GM23338 (cell line): ENCODE results near the gene CBLC. TPM values are rescaled to one million over a fixed set of nuclear protein-coding genes. Genes with fewer than 3 reads are reported as not detected.

Source experiments
- ATAC-seq: fragments of 200-7000 bp; cut with Tn5 transposase; 3 replicates; pipeline ENCODE4 v1.9.1; 2020
- DNase-seq: peaks from one replicate; pipeline ENCODE4 v3.0.0-alpha.2; 2015; ENCODE audit warnings: low spot score
- H2AFZ ChIP-seq: fragments of 200-600 bp; sonication (generic); 2 replicates; pipeline ENCODE4 v1.8.0; 2016; ENCODE audit warnings: antibody characterized with exemption, mild to moderate bottlenecking, moderate library complexity
- H3F3A ChIP-seq: fragments of 200-600 bp; sonication (generic); replicated peaks from 2 replicates; pipeline ENCODE4 v1.8.0; 2017; ENCODE audit warnings: antibody characterized with exemption, mixed run types, low read depth
- H3K27ac ChIP-seq: fragments of 200-600 bp; sonication (generic); 2 replicates; pipeline ENCODE4 v1.6.1; 2016; ENCODE audit warnings: low read depth
- H3K27me3 ChIP-seq: fragments of 200-600 bp; sonication (generic); 2 replicates; pipeline ENCODE4 v1.8.0; 2016; ENCODE audit warnings: mild to moderate bottlenecking, mixed run types, moderate library complexity; ENCODE audit not compliant: insufficient read depth
- H3K36me3 ChIP-seq: fragments of 200-600 bp; sonication (generic); 2 replicates; pipeline ENCODE4 v1.8.0; 2016; ENCODE audit warnings: mild to moderate bottlenecking; ENCODE audit not compliant: insufficient read depth
- H3K4me1 ChIP-seq: fragments of 200-600 bp; sonication (generic); 2 replicates; pipeline ENCODE4 v1.8.0; 2016; ENCODE audit warnings: mild to moderate bottlenecking, moderate library complexity; ENCODE audit not compliant: insufficient read depth
- H3K4me2 ChIP-seq: fragments of 200-600 bp; sonication (generic); 2 replicates; pipeline ENCODE4 v1.7.1; 2017; ENCODE audit warnings: mixed run types
- H3K4me3 ChIP-seq: fragments of 200-600 bp; sonication (generic); 2 replicates; pipeline ENCODE4 v1.6.1; 2016; ENCODE audit warnings: mixed run types
- H3K79me2 ChIP-seq: fragments of 200-600 bp; sonication (generic); replicated peaks from 2 replicates; pipeline ENCODE4 v1.8.0; 2017; ENCODE audit warnings: mild to moderate bottlenecking; ENCODE audit not compliant: insufficient read depth
- H3K9me2 ChIP-seq: fragments of 200-600 bp; sonication (generic); 2 replicates; pipeline ENCODE4 v1.8.0; 2017; ENCODE audit not compliant: insufficient read depth
- H4K20me1 ChIP-seq: fragments of 200-600 bp; sonication (generic); replicated peaks from 2 replicates; pipeline ENCODE4 v1.8.0; 2017; ENCODE audit warnings: mild to moderate bottlenecking; ENCODE audit not compliant: insufficient read depth
- H3K27ac Mint-ChIP-seq: 2 replicates; pipeline ENCODE4 v1.8.0; 2020; ENCODE audit warnings: inconsistent platforms, mild to moderate bottlenecking, moderate library complexity, mixed read lengths
- H3K27me3 Mint-ChIP-seq: 3 replicates; pipeline ENCODE4 v1.8.0; 2022; ENCODE audit warnings: low read depth, mild to moderate bottlenecking, moderate library complexity, mixed read lengths, inconsistent platforms; ENCODE audit not compliant: insufficient read depth, poor library complexity
- H3K36me3 Mint-ChIP-seq: 3 replicates; pipeline ENCODE4 v1.8.0; 2021; ENCODE audit warnings: low read depth, mild to moderate bottlenecking, inconsistent platforms, moderate library complexity, mixed read lengths
- H3K4me1 Mint-ChIP-seq: 3 replicates; pipeline ENCODE4 v1.8.0; 2020; ENCODE audit warnings: mild to moderate bottlenecking, inconsistent platforms, mixed read lengths
- H3K4me3 Mint-ChIP-seq: 3 replicates; pipeline ENCODE4 v1.8.0; 2021; ENCODE audit warnings: moderate library complexity, mild to moderate bottlenecking, inconsistent platforms, mixed read lengths
- H3K9me3 Mint-ChIP-seq: 3 replicates; pipeline ENCODE4 v1.8.0; 2020; ENCODE audit warnings: moderate library complexity, mild to moderate bottlenecking, inconsistent platforms, mixed read lengths
- CREB1 ChIP-seq: fragments of 250-450 bp; sonication (Bioruptor Pico); IDR thresholded peaks from 2 replicates; pipeline ENCODE4 v1.5.0; 2020; ENCODE audit warnings: low read depth, mild to moderate bottlenecking, moderate library complexity
- JUNB ChIP-seq: IDR thresholded peaks from one replicate; pipeline ENCODE4 v1.6.1; 2016; ENCODE audit warnings: antibody characterized with exemption; ENCODE audit not compliant: unreplicated experiment
- POLR2AphosphoS5 ChIP-seq: IDR thresholded peaks from 2 replicates; pipeline ENCODE4 v1.6.1; 2016; ENCODE audit warnings: antibody characterized with exemption, low read depth
- polyA plus RNA-seq: library from polyadenylated mRNA; unstranded; fragments of >200 nt; fragmentation: Nextera tagmentation; extraction: Ambion mirVana; gene quantifications from 2 replicates; pipeline ENCODE4 v1.2.1, GENCODE V29; 2016
- total RNA-seq: library from RNA; depleted of rRNA; stranded (reverse); fragments of >200 nt; shearing (Covaris generic); gene quantifications from 2 replicates; pipeline ENCODE4 v1.2.3, GENCODE V29; 2014
- TF ChIP-seq, protein P1 (sequence below), 2 experiments: fragments of 200-600 bp in 1 of 2; sonication (generic) in 1 of 2; conservative IDR thresholded peaks; 2 replicates each; pipeline versions ENCODE4 v1.5.1 to v1.6.1; 2016 to 2017; ENCODE audit warnings: antibody characterized with exemption in 2 of 2, low read depth in 2 of 2, mild to moderate bottlenecking in 2 of 2, moderate library complexity in 1 of 2
- TF ChIP-seq, protein P2 (sequence below): IDR thresholded peaks from one replicate; pipeline ENCODE4 v1.6.1; 2018; ENCODE audit warnings: antibody characterized with exemption; ENCODE audit not compliant: unreplicated experiment

CBLC gene
- total and polyA plus RNA-seq, 2 experiments from 2014 or later, result 14.5 to 29.3 TPM

DNA sequence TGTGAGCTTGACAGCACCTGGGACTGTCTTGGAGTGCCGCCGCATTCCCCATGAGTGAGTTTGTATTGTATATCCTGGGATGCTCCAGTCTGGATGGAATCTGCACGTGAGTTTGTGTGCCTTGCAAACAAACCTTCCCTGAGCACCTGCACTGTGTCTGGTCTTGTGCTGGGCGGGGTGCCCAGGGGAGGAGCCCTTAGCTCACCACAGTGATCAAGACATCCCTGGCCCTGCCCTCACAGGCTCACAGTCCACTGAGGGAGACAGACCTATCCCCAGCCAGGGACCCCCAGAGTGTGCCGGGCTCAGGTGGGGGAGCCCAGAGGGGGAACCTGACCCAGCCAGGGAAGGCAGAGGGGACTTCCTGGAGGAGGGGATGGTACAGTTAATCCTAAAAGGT is 29.5 kb downstream of the CBLC start:
- Histone ChIP-seq H3K9me2 (no peaks in the 10 kb centered on the region), H3K4me3 (peak overlapping the region; percentile 14; the same call in 1 of the 2 replicates), H4K20me1 (peaks cover 6% of the 10 kb centered on the region; the same call in 1 of the 2 replicates), H3K4me1 (peaks cover 34% of the 10 kb centered on the region), H2AFZ (no peak overlapping the region), H3K79me2 (no peaks in the 10 kb centered on the region), H3K27ac (no peak overlapping the region), H3F3A (0 out of 2 replicates have a peak, but pooled peaks cover 6% of the 10 kb centered on the region), H3K27me3 (peaks cover 55% of the 10 kb centered on the region), H3K4me2 (peak overlapping the region; percentile 24), H3K36me3 (no peaks in the 10 kb centered on the region)
- Mint-ChIP-seq H3K9me3 (no peaks in the 10 kb centered on the region; the same call in 2 of the 3 replicates), H3K36me3 (peaks cover 17% of the 10 kb centered on the region), H3K27me3 (peaks cover 47% of the 10 kb centered on the region), H3K4me1 (peaks cover 41% of the 10 kb centered on the region), H3K4me3 (no peak overlapping the region), H3K27ac (no peak overlapping the region)
- DNase-seq (peak; percentile 32), ATAC-seq (no peak; the same call in 2 of the 3 replicates)
- TF ChIP-seq POLR2AphosphoS5 (0 out of 2 replicates have a peak, but pooled peaks have one; percentile 11), JUNB (no peak)

DNA sequence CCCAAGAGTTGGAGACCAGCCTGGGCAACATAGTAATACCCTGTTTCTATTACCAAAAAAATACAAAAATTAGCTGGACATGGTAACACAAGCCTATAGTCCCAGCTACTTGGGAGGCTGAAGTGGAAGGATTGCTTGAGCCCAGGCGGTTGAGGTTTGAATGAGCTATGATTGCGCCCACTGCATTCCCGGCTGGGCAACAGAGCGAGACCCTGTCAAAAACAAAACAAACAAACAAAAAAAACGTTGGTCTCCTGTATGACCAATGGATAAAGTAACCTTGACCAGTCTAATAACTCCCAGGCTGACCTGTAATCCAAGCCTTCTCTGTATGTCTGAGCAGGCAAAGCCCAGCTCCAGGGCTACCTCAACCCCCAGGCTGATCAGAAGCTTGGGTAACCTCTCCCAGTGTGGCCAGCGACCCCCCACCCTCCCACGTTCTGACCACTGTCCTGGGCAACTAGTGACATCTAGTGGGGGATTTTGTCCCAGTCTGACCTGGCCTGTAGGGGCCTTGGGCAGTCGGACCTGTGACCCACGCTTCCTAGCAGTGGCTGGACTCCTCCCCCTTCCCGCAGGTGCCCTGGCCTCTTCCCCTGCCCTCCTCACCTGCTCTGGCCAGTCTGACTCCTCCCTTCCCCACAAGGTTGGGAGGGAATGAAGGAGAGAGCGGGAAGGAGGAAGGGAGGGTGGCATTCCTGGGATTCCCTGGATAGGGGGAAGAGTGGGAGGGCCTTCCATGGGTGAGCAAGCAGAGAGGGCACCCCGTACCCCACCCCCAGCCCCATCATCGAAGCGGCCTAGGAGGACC is 30.2 kb downstream of the CBLC start:
- no peak overlapping the region for H2AFZ ChIP-seq
- H4K20me1 ChIP-seq, result peaks cover 7% of the 10 kb centered on the region
- peaks cover 34% of the 10 kb centered on the region for H3K4me1 ChIP-seq
- H3K9me2 ChIP-seq, result no peaks in the 10 kb centered on the region
- H3K27ac ChIP-seq, result peak overlapping the region; percentile 98
- Mint-ChIP-seq H3K4me1 (peaks cover 41% of the 10 kb centered on the region), H3K9me3 (no peaks in the 10 kb centered on the region; the same call in 2 of the 3 replicates), H3K36me3 (peaks cover 17% of the 10 kb centered on the region), H3K27me3 (peaks cover 41% of the 10 kb centered on the region), H3K27ac (peak overlapping the region; percentile 95), H3K4me3 (peak overlapping the region; percentile 78)
- 0 out of 2 replicates have a peak, but pooled peaks cover 6% of the 10 kb centered on the region for H3F3A ChIP-seq
- TF ChIP-seq CREB1 (CRISPR knock-in tag) (peak; percentile 44; the same call in 1 of the 2 replicates), POLR2AphosphoS5 (peak; percentile 73)
- TF ChIP-seq, protein P1, sequence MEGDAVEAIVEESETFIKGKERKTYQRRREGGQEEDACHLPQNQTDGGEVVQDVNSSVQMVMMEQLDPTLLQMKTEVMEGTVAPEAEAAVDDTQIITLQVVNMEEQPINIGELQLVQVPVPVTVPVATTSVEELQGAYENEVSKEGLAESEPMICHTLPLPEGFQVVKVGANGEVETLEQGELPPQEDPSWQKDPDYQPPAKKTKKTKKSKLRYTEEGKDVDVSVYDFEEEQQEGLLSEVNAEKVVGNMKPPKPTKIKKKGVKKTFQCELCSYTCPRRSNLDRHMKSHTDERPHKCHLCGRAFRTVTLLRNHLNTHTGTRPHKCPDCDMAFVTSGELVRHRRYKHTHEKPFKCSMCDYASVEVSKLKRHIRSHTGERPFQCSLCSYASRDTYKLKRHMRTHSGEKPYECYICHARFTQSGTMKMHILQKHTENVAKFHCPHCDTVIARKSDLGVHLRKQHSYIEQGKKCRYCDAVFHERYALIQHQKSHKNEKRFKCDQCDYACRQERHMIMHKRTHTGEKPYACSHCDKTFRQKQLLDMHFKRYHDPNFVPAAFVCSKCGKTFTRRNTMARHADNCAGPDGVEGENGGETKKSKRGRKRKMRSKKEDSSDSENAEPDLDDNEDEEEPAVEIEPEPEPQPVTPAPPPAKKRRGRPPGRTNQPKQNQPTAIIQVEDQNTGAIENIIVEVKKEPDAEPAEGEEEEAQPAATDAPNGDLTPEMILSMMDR (conservative IDR thresholded peaks at IDR 0.05; ENCODE audit: low read depth in 2 of 2), result peak; percentile 62 to 89
- TF ChIP-seq, protein P2, sequence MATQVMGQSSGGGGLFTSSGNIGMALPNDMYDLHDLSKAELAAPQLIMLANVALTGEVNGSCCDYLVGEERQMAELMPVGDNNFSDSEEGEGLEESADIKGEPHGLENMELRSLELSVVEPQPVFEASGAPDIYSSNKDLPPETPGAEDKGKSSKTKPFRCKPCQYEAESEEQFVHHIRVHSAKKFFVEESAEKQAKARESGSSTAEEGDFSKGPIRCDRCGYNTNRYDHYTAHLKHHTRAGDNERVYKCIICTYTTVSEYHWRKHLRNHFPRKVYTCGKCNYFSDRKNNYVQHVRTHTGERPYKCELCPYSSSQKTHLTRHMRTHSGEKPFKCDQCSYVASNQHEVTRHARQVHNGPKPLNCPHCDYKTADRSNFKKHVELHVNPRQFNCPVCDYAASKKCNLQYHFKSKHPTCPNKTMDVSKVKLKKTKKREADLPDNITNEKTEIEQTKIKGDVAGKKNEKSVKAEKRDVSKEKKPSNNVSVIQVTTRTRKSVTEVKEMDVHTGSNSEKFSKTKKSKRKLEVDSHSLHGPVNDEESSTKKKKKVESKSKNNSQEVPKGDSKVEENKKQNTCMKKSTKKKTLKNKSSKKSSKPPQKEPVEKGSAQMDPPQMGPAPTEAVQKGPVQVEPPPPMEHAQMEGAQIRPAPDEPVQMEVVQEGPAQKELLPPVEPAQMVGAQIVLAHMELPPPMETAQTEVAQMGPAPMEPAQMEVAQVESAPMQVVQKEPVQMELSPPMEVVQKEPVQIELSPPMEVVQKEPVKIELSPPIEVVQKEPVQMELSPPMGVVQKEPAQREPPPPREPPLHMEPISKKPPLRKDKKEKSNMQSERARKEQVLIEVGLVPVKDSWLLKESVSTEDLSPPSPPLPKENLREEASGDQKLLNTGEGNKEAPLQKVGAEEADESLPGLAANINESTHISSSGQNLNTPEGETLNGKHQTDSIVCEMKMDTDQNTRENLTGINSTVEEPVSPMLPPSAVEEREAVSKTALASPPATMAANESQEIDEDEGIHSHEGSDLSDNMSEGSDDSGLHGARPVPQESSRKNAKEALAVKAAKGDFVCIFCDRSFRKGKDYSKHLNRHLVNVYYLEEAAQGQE, result no peak
- H3K4me2 ChIP-seq, result peak overlapping the region; percentile 99
- H3K79me2 ChIP-seq, result no peaks in the 10 kb centered on the region
- H3K27me3 ChIP-seq, result peaks cover 48% of the 10 kb centered on the region
- peak; percentile 85 for ATAC-seq
- no peaks in the 10 kb centered on the region for H3K36me3 ChIP-seq
- DNase-seq, result peak; percentile 99
- peak overlapping the region; percentile 85 for H3K4me3 ChIP-seq
